PC-3 (cell line): ENCODE data around the gene KIAA0040. TPM values are rescaled to one million over a fixed set of nuclear protein-coding genes. Genes with fewer than 3 reads are reported as not detected.
"Not testable (repeated sequence)": the region's sequence is repeated elsewhere in the genome, so short reads cannot be mapped to it uniquely, and the experiment has no call there.

Experiments
- ATAC-seq: fragments of 200-7000 bp; cut with Tn5 transposase; 2 replicates; pipeline ENCODE4 v1.9.1; 2020; ENCODE audit warnings: mild to moderate bottlenecking, moderate library complexity
- BruUV-seq: library from RNA; stranded (reverse); fragments of 400-500 nt; replicated peaks from 2 replicates; lab custom pipeline; 2021; lab: Mats Ljungman, UMichigan
- CTCF ChIA-PET: fragments of 300-600 bp; sonication (Branson Sonifier 250); formaldehyde crosslinking; loops from one replicate; lab custom pipeline; 2022; ENCODE audit warnings: antibody characterized with exemption; lab: Charles Lee
- POLR2A ChIA-PET: fragments of 300-600 bp; sonication (Branson Sonifier 250); formaldehyde crosslinking; loops from one replicate; lab custom pipeline; 2022; ENCODE audit warnings: antibody characterized with exemption; ENCODE audit not compliant: unreplicated experiment; lab: Charles Lee
- DNase-seq: peaks from one replicate; pipeline ENCODE4 v3.0.0-alpha.2; 2015
- H2AFZ ChIP-seq: fragments of 300-600 bp; sonication (generic); 2 replicates; pipeline ENCODE4 v1.6.0; 2016; ENCODE audit warnings: antibody characterized with exemption, low read length
- H3F3A ChIP-seq: fragments of 300-600 bp; sonication (generic); one replicate; pipeline ENCODE4 v1.6.0; 2017; ENCODE audit warnings: antibody characterized with exemption, low read length, control low read depth, mild to moderate bottlenecking; ENCODE audit not compliant: unreplicated experiment
- H3K27ac ChIP-seq: fragments of 300-600 bp; sonication (generic); 2 replicates; pipeline ENCODE4 v1.5.1; 2016; ENCODE audit warnings: mild to moderate bottlenecking, low read length
- H3K27me3 ChIP-seq: fragments of 300-600 bp; sonication (generic); 2 replicates; pipeline ENCODE4 v1.6.1; 2016; ENCODE audit warnings: low read length, mixed read lengths
- H3K36me3 ChIP-seq: fragments of 300-600 bp; sonication (generic); 2 replicates; pipeline ENCODE4 v1.6.1; 2016; ENCODE audit warnings: low read depth, mixed run types, low read length, mixed read lengths
- H3K4me1 ChIP-seq: fragments of 300-600 bp; sonication (generic); 2 replicates; pipeline ENCODE4 v1.5.1; 2016; ENCODE audit warnings: low read length; ENCODE audit not compliant: insufficient read depth
- H3K4me2 ChIP-seq: fragments of 300-600 bp; sonication (generic); 2 replicates; pipeline ENCODE4 v1.6.0; 2016; ENCODE audit warnings: low read length
- H3K4me3 ChIP-seq: fragments of 300-600 bp; sonication (generic); 2 replicates; pipeline ENCODE4 v1.5.1; 2016; ENCODE audit warnings: mild to moderate bottlenecking, low read length, mixed read lengths
- H3K79me2 ChIP-seq: fragments of 300-600 bp; sonication (generic); 2 replicates; pipeline ENCODE4 v1.6.1; 2017; ENCODE audit warnings: low read length, mixed read lengths
- H3K9ac ChIP-seq: fragments of 300-600 bp; sonication (generic); 2 replicates; pipeline ENCODE4 v1.6.0; 2016; ENCODE audit warnings: mild to moderate bottlenecking, low read length
- H3K9me2 ChIP-seq: fragments of 300-600 bp; sonication (generic); replicated peaks from 2 replicates; pipeline ENCODE4 v1.6.1; 2016; ENCODE audit warnings: mixed run types, low read length, mixed read lengths
- H3K9me3 ChIP-seq: fragments of 300-600 bp; sonication (generic); 2 replicates; pipeline ENCODE4 v1.6.1; 2016; ENCODE audit warnings: low read length, mixed read lengths
- H4K20me1 ChIP-seq: fragments of 300-600 bp; sonication (generic); 2 replicates; pipeline ENCODE4 v1.6.1; 2016; ENCODE audit warnings: low read length, mixed read lengths
- CTCF ChIP-seq: fragments of 300-600 bp; sonication (generic); conservative IDR thresholded peaks from 2 replicates; pipeline ENCODE4 v1.5.1; 2017; ENCODE audit warnings: antibody characterized with exemption, low read depth, mild to moderate bottlenecking, low read length
- EZH2 ChIP-seq: fragments of 300-600 bp; sonication (generic); IDR thresholded peaks from one replicate; pipeline ENCODE4 v1.6.1; 2017; ENCODE audit warnings: antibody characterized with exemption, mild to moderate bottlenecking, low read length; ENCODE audit not compliant: unreplicated experiment
- EZH2phosphoT487 ChIP-seq: fragments of 300-600 bp; sonication (generic); IDR thresholded peaks from 2 replicates; pipeline ENCODE4 v1.6.1; 2018; ENCODE audit warnings: mild to moderate bottlenecking, antibody characterized with exemption, low read length, borderline replicate concordance
- intact Hi-C: fragments of 100-400 bp; cut with micrococcal nuclease; formaldehyde crosslinking; loops from 2 replicates; pipeline ENCODE4 v1.9.0; 2023
- total RNA-seq: library from RNA; depleted of rRNA; stranded (reverse); fragments of >200 nt; gene quantifications from 2 replicates; pipeline ENCODE4 v1.2.3, GENCODE V29; 2014; rRNA removed

Gene KIAA0040
- total RNA-seq, 1 experiment from 2014 or later: 17.8 TPM

DNA sequence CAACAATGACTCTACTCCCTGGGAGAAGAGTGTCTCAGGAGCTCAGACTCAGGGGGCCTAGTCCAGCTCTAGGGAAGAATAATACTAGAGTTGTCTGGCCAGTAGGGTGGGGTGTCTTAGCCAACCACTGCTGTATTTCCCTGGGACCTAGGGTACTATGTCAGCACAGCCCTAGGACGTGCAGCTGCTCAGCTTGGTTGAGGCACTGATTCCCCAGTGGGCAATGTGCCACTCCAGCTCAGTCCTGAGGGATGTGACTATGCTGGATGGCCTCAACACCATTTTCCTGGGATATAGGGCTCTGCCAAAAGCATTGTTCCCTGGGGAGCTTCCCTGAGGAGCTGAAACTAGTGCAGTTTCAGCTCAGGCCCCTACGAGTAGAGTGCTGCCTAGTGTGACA lies 77.6 kb downstream of the KIAA0040 start:
- Histone ChIP-seq H3K27me3 (no peaks in the 10 kb centered on the region), H3K27ac (no peak overlapping the region), H3K9me2 (no peaks in the 10 kb centered on the region), H3K9me3 (no peaks in the 10 kb centered on the region), H3K4me1 (no peaks in the 10 kb centered on the region), H2AFZ (no peak overlapping the region), H3K4me2 (no peak overlapping the region), H3F3A (no peaks in the 10 kb centered on the region), H3K9ac (no peak overlapping the region), H3K4me3 (no peak overlapping the region), H4K20me1 (no peaks in the 10 kb centered on the region), H3K79me2 (no peaks in the 10 kb centered on the region), H3K36me3 (no peaks in the 10 kb centered on the region)
- POLR2A ChIA-PET: no interaction called here
- no TSS peak for BruUV-seq
- TF ChIP-seq EZH2phosphoT487 (no peak), EZH2 (no peak), CTCF (no peak)
- CTCF ChIA-PET: no interaction called here
- no peak for ATAC-seq
- intact Hi-C loops: no loop called here
- DNase-seq: no peak

DNA sequence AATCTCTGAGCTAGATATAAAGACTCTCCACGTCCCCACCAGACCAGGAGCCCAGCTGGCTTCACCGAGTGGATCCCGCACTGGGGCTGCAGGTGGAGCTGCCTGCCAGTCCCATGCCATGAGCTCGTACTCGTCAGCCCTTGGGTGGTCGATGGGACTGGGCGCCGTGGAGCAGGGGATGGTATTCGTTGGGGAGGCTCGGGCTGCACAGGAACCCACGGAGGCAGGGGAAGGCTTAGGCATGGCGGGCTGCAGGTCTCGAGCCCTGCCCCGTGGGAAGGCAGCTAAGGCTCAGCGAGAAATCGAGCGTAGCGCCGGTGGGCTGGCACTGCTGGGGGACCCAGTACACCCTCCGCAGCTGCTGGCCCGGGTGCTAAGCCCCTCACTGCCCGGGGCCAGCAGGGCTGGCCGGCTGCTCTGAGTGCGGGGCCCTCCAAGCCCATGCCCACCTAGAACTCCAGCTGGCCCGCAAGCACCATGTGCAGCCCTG lies 84.2 kb downstream of the KIAA0040 start:
- H3F3A ChIP-seq, CTCF ChIA-PET, H2AFZ ChIP-seq, H4K20me1 ChIP-seq, H3K4me2 ChIP-seq, H3K79me2 ChIP-seq, intact Hi-C loops, H3K27ac ChIP-seq, DNase-seq, H3K36me3 ChIP-seq, H3K9me3 ChIP-seq, H3K4me1 ChIP-seq, H3K9me2 ChIP-seq, H3K4me3 ChIP-seq, POLR2A ChIA-PET, H3K27me3 ChIP-seq, H3K9ac ChIP-seq, BruUV-seq, ATAC-seq: not testable (repeated sequence)

Other genes starting within 250 kb of the KIAA0040 start
- 342 and 498 TPM in 2 replicates for gene CACYBP, start 192.8 kb downstream of the KIAA0040 start, total RNA-seq
- gene MRPS14, start 169.4 kb downstream of the KIAA0040 start, total RNA-seq: 18.8 and 21.8 TPM in 2 replicates
- not detected in 2 replicates for gene TNN, start 124.9 kb downstream of the KIAA0040 start, total RNA-seq